HTR-8/SVneo (cell line): ENCODE results near the gene UBE2O.

Experiments used
- DNase-seq: peaks from one replicate; pipeline ENCODE4 v3.0.0; 2011; ENCODE audit warnings: low spot score, mixed read lengths; ENCODE audit not compliant: insufficient read length
- FAIRE-seq: peaks from 2 replicates; lab custom pipeline; 2011; peaks lifted over from hg19 to GRCh38; lab: Jason Lieb, UNC

Gene UBE2O

GRCh38 chr17:76452660-76453430, at the start of gene UBE2O:
TSS of gene UBE2O (minus strand) at chr17:76453152. CDS start at chr17:76453141, 11 bp downstream.
- FAIRE-seq (peak; percentile 89), DNase-seq (peak; percentile 97)

GRCh38 chr17:76501827-76502307, 48.9 kb upstream of the UBE2O start:
- no peak for FAIRE-seq
- DNase-seq, result no peak

GRCh38 chr17:76501018-76501826, 48.3 kb upstream of the UBE2O start, which contains the start of gene RHBDF2:
TSS of gene RHBDF2 (minus strand) at chr17:76501423. CDS start at chr17:76481524, 19,899 bp downstream.
- peak; percentile 96 for DNase-seq
- FAIRE-seq, result no peak

- no peak for DNase-seq
- FAIRE-seq, result no peak
Measured at GRCh38 chr17:76500747-76501017, 47.7 kb upstream of the UBE2O start.

- DNase-seq (no peak), FAIRE-seq (peak; percentile 49)
Measured at GRCh38 chr17:76500074-76500746, 47.3 kb upstream of the UBE2O start.

GRCh38 chr17:76499267-76499667, 46.3 kb upstream of the UBE2O start:
- no peak for DNase-seq
- no peak for FAIRE-seq

- FAIRE-seq (no peak), DNase-seq (no peak)
Measured at GRCh38 chr17:76498876-76499251, 45.9 kb upstream of the UBE2O start.

- FAIRE-seq, result peak; percentile 69
- peak; percentile 65 for DNase-seq
Measured at GRCh38 chr17:76497979-76498875, 45.3 kb upstream of the UBE2O start.

GRCh38 chr17:76497699-76497978, 44.7 kb upstream of the UBE2O start:
- no peak for FAIRE-seq
- DNase-seq, result no peak

GRCh38 chr17:76496464-76496863, 43.5 kb upstream of the UBE2O start:
- FAIRE-seq (no peak), DNase-seq (no peak)

GRCh38 chr17:76495663-76496400, 42.9 kb upstream of the UBE2O start:
- FAIRE-seq (no peak), DNase-seq (no peak)

- FAIRE-seq (no peak), DNase-seq (no peak)
Measured at GRCh38 chr17:76493505-76494167, 40.7 kb upstream of the UBE2O start.

- DNase-seq, result peak; percentile 69
Measured at GRCh38 chr17:76492989-76493501, 40.1 kb upstream of the UBE2O start.

GRCh38 chr17:76492123-76492988, 39.4 kb upstream of the UBE2O start:
- peak; percentile 81 for FAIRE-seq

More at GRCh38 chr17:76492989-76493501, 40.1 kb upstream of the UBE2O start:
- no peak for FAIRE-seq

GRCh38 chr17:76491271-76492122, 38.5 kb upstream of the UBE2O start:
- no peak for DNase-seq
- no peak for FAIRE-seq

More at GRCh38 chr17:76492123-76492988, 39.4 kb upstream of the UBE2O start:
- DNase-seq, result no peak

GRCh38 chr17:76490112-76490710, 37.3 kb upstream of the UBE2O start:
- FAIRE-seq (no peak), DNase-seq (no peak)
